COLO668 (cell line): Measurements from ENCODE around the gene TTC27.

Experiments
- DNase-seq: peaks from one replicate; lab custom pipeline; 2025; ENCODE audit not compliant: unreplicated experiment; lab: John Stamatoyannopoulos, UW

Gene TTC27

GRCh38 chr2:32804205-32804604 lies 176.4 kb downstream of the TTC27 start:
- DNase-seq, result no peak

GRCh38 chr2:32805104-32806095 lies 177.6 kb downstream of the TTC27 start:
- no peak for DNase-seq

DNA sequence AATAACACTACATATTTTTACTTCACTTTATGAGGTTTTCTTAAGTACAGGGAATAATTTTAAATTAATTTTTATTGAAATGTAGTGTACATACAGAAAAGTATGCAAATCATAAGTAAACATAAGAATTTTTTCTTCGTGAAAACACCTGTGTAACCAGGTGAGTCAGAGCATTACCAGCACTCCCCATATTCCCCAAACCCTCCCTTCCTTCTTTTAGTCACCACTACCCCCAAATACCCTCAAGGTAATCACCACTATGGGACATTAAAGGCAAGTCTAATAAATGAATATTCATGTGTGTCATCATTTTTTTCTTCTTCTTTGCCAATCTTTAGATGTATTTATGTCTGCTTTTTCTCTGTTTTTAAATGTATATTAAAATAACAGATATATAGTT lies 179.0 kb downstream of the TTC27 start:
- no peak for DNase-seq

DNA sequence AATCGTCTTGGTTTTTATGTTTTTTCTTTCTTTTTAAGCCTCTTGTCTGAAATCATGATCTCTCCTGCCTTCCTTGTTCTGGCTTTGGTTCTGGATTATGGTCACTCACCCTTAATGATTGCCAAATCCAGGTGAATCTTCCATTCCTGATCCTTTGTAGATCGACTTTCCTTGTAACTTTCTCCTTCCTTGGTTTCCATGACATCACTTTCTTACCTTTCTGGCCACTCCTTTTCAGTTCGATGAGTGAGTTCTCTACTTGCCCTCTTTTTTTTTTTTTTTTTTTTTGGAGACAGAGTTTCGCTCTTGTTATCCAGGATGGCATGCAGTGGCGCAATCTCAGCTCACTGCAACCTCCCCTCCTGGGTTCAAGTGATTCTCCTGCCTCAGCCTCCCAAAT lies 179.8 kb downstream of the TTC27 start:
- no peak for DNase-seq

DNA sequence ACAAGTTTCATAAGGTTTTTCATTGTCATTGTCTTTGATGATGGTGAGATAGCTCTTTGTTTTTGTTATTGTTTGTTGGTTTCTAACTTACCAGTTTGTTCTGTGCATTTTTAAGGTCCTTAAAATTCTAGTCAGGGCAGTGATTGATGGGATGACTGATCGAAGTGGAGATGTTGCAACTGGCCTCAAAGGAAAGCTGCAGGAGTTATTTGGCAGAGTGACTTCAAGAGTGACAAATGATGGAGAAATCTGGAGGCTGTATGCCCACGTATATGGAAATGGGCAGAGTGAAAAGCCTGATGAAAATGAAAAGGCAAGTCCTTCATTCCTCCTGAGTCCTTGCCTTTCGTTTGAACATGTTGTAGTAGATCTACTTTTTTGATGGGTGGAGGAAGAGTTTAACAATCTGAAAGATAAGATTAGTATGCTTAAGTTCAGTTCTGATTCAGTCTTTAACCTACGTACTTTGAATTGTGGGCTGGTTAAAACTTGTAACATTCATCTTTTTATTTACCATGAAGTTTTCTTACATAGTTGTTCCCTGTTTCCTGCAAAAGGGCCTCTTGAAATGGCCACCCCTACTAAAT lies 183.2 kb downstream of the TTC27 start:
- DNase-seq, result no peak

GRCh38 chr2:32811696-32812095 lies 183.8 kb downstream of the TTC27 start:
- no peak for DNase-seq

GRCh38 chr2:32812316-32812715 lies 184.5 kb downstream of the TTC27 start:
- no peak for DNase-seq

- no peak for DNase-seq
Observed at GRCh38 chr2:32820088-32820487, 192.2 kb downstream of the TTC27 start.

GRCh38 chr2:32820701-32821100 lies 192.9 kb downstream of the TTC27 start:
- no peak for DNase-seq

DNA sequence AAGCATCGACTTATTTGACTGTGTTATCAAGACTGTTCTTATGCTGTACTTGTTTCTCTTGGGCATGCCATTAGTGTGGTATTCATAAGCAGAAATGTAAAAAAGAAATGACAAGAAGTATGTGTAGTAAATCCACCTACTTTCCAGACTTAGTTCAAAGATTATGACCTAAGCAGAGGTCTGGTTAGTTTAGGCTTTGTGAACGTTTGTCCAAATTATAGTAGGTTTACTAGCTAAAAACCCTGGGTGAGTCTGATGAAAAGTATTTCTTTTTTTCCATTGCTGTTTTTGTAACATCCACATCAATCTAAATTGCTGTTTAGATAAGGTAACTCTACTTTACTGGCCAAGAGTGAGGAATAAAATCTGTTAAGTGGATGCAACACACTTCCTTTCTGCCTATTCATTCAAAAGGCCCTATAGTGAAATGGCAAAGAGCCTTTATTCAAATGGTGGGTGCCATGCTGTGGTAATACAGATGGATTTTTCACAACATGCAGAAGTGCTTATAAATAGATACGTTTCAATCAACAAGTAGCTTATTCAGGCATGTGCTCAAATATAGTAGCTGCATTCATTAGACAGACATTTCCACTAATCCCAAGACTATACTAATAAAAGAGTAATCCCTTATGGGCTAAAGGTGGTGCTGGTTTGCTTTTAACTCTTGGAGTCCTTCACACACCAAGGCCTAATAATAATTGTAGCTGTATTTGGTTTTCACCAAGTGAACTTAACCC lies 196.4 kb downstream of the TTC27 start:
- DNase-seq, result no peak

DNA sequence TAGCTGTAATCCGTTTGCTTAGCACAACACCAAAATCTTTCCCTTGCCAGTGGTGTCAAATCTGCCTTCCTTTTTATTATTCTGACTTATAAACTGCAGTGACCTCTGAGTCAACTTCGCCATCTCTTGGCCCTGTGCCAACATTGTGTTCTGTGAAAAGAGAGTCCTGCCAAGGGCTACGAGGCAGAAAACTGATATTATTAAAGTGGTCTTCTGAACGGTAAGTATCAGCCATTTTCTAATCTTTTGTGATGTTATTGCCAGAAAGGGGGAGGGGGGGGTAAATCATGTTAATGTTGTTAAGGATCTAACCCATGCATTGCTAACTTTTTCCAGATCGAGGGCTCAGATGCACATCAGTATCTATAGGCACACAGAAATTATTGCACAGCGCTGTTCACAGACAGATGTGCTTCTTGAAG lies 197.5 kb downstream of the TTC27 start:
- DNase-seq, result no peak

DNA sequence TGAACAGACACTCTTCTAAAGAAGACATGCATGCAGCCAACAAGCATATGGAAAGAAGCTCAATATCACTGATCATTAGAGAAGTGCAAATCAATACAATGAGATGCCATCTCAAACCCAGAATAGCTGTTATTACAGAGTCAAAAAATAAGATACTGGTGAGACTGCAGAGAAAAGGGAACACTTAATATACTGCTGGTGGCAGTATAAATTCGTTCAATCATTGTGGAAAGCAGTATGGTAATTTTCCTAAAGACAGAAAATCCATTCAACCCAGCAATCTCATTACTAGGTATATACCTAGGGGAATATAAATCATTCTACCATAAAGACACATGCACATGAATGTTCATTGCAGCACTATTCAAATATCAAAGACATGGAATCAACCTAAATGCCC lies 202.3 kb downstream of the TTC27 start:
- no peak for DNase-seq

GRCh38 chr2:32832821-32833220 lies 205.0 kb downstream of the TTC27 start:
- DNase-seq, result no peak

- no peak for DNase-seq
Observed at GRCh38 chr2:32833709-32834108, 205.9 kb downstream of the TTC27 start.

DNA sequence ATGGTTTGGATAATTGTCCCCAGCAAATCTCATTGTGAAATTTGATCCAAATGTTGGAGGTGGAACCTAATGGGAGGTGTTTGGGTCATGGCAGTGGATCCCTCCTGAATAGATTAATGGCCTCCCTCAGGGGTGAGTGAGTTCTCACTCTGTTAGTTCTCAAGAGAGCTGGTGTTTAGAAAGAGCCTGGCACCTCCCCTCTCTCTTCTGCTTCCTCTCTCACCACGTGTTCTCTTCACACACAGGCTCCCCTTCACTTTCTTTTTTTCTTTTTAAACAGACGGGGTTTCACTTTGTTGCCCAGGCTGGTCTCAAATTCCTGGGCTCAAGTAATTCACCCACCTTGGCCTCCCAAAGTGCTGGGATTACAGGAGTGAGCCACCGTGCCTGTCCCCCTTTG lies 207.3 kb downstream of the TTC27 start:
- no peak for DNase-seq

DNA sequence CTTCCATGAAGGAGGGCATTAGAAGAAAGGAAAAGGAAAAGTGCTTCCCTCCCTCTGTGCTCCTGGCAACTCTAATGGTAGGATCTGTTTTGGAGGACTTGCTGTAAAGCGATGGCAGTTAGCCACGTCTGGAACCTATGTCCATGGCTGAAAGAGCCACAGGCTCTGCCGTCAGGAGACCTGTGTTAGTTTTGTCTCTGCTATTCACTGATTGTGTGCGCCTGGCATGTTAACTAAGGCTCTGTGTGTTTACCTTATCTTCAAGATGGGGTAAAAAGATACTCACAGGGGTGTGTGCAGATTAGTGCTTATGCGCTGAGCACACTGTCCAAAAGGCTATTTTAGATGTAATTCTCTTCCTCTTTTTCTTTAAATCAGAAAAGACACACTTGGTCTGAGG lies 209.1 kb downstream of the TTC27 start:
- no peak for DNase-seq

DNA sequence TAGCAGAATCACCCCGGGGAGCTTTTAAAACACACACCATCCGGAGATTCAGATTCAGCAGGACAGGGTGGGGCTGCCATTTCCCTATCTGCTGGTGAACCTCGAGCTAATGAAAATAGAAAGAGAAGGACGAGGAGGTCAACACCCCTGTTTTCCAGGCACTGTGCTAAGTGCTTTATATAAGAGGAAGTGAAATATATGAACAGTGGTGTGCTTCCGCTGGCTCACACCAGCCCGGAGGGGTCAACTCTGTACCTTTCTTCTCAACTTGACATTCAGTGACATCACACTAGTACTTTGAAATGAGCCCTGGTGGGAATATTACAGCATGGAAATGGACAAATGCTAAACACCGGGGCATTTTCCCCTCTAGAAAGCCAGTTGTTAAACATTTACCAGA lies 210.6 kb downstream of the TTC27 start:
- DNase-seq, result no peak

DNA sequence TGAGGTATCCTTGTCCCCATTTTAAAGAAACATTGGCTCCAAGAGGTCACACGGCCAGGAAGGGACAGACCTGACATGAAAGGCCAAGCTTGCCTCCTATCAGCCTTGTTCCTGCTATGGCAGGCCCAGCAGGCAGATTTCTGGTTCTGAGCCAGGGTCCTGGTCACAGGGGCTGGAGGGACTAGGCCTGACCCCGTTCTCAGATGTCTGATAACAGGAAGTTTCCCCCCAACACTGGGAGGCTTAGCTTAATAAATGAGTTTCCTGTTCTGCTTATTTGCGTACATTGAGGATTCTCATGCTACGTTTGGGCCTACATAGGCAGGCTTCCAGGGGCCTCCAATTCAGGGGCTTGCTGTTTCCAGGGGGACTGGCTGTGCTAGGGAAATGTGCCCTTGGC lies 211.1 kb downstream of the TTC27 start:
- no peak for DNase-seq

DNA sequence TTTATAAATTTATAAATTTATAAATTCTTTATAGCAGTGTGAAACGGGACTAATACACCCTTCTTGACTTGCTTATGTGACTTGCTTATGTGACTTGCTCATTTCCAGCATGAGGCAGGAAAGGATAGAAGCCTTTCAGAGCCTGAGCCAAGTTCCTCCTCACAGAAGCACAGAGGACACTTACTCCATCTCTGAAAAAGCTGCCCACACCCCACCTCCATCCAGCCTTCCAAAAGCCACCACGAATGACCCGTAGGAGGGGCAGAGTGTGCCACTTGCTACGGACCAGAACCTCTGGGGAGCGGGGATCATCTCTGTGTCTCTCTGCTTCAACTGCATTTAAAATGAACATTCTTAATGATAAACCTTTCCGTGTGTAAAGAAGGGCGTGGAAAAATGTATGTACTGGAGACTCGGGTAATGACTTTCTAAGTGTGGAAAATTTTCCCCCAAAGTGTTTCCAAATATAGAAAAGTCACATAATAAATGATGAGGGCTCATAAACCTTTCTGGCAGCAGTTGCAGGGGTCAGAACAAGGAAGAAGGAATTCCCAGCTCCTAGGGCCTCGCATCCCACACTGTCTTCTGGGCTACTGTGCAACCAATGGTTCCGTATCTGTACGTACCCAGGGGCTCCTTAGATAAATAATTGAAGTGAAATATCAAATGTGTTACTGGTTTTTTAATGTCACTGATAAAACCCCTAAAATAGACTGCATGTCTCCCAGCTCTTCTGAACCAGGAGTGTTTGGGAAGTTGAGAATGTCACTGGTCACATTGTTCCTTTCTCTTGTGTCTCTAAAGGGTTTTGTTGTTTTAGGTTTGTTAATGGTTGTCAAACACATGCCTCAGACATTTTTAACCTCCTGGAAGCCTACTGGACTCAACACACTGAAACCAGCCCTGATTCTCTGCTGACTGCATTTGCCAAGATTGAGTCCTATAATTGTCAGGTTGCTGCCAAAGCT lies 214.4 kb downstream of the TTC27 start:
- DNase-seq, result no peak

- no peak for DNase-seq
Observed at GRCh38 chr2:32843699-32844098, 215.8 kb downstream of the TTC27 start.

- DNase-seq, result no peak
Observed at GRCh38 chr2:32844253-32844652, 216.4 kb downstream of the TTC27 start.
